Middle frontal gyrus (tissue), 1 donor: ENCODE data around the gene WASF2.
"Not testable (repeated sequence)": the region's sequence is repeated elsewhere in the genome, so short reads cannot be mapped to it uniquely, and the experiment has no call there.

Source experiments
- DNase-seq: peaks from one replicate; pipeline ENCODE4 v3.0.0-alpha.2; 2015; ENCODE audit warnings: low spot score; ENCODE audit errors: extremely low spot score

WASF2 gene

DNA sequence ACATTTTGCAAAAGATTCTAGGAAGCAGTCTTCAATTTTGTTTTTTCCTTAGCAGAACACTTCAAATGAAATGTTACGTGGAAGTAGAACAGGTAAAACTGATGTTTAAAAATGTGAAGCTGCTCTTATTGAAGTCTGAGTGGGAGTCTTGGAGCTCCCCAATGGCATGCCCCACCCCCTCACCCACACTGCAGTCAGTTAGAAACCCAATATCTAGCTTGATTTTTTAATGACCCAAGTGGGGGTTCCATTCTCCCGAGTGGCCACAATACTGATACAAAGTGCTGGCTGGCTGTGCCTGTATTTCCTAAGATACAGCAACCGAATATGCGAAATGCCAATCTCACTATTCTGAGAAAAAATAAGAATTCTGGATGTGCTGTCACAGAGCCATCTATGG, 66.3 kb downstream of the WASF2 start:
- no peak for DNase-seq

DNA sequence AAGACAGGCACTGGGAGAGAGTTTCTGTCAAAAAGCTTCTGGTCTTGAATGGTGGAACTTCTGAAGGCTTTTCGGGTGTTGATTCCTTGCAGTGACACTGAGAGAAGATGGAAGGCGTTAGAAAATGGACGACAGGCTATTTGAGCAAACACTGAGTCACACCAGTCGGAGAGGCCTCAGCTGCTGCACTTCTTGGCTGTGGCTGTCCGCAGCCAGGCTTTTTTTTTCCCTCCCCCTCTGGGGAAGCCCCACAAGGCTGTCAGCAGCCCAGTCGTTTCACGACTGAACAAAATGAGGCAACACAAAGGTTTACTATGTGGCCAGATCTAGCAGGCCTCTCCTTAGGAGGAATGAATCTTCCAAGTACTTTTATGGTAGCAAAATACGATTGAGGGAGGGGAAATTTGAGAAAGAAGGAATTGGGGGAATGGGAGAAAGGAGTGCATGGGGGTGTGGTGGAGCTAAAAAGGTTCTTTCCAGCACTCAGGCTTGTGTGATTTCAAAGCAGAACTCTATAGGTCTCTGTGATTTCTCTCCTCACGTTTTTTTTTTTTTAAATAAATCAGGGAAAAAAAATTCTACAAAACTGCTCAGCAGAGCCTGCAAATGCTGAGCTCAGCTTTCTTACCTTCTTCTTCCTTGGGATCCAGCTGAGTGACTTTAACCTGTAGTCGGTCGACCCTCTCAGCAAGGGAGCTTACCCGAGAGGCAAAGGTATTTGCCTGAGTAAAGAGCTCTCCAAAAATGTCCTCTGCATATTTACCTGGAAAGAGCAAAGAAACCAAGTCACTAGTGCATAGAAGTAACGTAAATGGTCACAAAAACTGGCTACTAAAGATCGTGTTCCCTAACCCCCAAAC, 71.4 kb downstream of the WASF2 start:
- peak; percentile 56 for DNase-seq

DNA sequence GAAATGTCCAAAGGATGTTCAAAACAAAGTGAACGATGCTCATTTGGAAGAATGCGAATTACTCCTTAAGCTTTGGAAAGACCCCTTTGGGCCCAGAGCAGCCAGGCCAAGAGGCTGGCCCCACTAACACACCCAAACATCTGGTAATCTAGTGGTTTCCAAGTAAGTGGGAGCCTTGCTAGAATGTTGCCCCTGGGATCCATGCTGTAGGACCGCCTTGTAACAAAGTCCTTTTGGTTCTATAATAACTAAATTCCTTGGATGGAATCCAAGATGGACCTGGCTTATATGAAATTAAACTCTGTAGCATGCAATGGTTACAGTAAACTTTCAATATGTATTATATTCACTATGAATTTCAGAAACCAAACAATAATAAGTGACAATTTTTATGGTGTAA, 72.3 kb downstream of the WASF2 start:
- no peak for DNase-seq

GRCh38 chr1:27416387-27417111, 73.4 kb downstream of the WASF2 start:
- DNase-seq, result no peak

- no peak for DNase-seq
Measured at GRCh38 chr1:27414091-27414490, 75.9 kb downstream of the WASF2 start.

- no peak for DNase-seq
Measured at GRCh38 chr1:27413004-27413403, 77.0 kb downstream of the WASF2 start.

GRCh38 chr1:27412502-27412901, 77.5 kb downstream of the WASF2 start:
- DNase-seq, result no peak

- no peak for DNase-seq
Measured at GRCh38 chr1:27410709-27411108, 79.3 kb downstream of the WASF2 start.

GRCh38 chr1:27409669-27410068, 80.3 kb downstream of the WASF2 start:
- no peak for DNase-seq

DNA sequence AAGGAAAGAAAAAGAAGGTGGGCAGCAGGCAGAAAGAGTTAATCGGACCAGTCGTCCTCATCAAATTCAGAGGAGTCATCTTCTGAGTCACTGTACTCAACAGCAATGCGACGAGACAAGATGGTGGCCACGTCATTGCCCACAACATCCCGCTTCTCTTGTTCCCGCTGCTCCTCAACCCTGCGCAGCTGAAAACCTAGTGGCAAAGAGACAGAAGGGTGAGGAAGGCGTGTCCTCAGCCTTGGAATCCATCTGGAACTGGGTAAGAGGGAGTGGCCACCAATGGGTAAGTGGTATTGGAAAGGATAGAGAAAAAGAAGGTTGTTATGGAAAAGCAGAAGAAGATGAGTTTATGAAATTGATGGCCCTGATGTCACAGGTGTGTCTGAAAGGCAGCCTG, 81.8 kb downstream of the WASF2 start:
- no peak for DNase-seq

DNA sequence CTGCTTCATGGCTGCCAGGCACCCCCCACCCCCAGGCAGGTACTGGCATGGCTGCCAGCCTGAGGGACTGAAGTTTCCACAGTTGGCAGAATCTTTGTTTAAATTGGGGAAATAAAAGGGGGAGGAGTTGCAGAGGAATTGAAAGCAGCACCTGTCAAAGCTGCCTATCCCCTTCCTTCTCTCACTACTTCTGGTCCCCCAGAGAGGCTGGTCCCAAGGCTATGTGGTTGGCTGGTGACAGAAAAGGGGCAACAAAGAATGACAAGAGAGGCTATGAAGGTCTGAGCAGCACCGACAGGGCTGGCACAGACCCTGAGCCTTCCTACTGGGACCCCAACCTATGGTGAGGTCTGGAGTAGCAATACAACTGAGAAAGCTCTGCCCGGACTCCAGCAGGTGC, 83.2 kb downstream of the WASF2 start:
- DNase-seq, result not testable (repeated sequence)

DNA sequence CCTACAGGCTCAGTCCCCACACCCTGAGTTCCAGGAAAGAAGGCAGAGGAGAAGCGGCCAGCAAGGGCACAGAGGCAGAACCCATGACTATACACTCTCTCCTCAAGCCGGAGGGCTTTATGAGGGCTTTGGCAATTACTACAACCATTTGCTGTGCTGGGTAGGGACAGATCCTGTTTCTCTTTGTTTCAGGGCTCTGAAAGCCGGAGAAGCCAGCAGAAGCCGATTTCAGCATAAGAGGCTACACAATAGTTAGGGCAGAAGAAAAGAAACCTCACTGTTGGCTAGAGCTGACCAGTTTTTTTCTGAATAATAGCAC, 83.6 kb downstream of the WASF2 start:
- no peak for DNase-seq

DNA sequence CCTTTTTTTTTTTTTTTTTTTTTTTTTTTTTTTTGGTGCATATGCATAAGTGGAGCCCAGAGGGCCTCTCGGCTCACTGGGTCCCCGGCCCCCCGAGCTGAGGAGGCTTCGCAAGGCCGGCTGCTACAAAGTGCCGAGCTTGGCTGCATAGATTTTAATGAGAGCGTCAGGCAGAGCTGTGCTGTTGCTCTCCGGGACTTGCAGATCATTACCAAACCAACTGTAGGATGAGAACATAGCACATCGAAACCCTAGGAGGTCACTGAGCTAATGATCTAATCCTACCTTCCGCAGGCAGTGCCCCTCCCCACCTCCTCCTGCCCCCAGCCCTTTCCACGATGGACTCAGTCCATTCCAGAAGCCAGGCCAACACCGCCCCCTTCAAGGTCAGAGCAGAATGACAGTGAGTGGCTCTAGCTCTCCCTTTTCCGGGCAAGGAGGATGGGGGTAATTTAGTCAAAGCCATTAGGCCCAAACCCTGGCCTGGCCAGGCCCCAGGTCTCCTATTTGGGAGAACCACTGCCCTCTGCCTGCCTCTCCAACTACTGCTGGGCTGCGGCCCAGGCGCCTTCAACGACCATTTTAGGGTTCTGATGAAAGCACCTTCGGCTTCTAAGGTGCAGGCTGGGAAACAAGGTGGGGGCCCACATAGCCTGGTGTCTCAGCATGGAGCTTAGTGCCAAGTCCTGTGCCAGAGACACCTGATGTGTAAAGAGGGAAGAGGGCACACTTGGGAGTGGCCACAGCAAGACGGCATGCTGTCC, 84.2 kb downstream of the WASF2 start:
- not testable (repeated sequence) for DNase-seq

DNA sequence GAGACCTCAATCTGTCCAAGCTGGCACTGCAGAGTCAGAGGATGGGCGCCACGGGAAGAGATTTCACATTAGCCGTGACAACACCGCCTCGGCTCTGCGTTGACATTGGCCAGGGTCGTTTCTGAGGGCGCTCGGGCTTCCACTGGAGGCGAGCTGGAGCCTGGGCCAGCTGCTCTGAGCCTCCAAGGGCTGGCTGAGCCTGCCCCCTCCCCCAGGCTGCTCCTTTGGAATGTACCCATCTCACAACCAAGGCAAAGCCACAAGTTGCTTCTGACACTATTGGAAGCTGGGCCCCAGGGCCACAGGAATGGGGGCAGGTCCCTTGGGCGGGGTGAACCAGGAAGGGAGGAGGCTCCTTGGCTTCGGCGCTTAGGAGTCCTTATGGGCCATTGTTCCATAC, 84.9 kb downstream of the WASF2 start:
- no peak for DNase-seq

DNA sequence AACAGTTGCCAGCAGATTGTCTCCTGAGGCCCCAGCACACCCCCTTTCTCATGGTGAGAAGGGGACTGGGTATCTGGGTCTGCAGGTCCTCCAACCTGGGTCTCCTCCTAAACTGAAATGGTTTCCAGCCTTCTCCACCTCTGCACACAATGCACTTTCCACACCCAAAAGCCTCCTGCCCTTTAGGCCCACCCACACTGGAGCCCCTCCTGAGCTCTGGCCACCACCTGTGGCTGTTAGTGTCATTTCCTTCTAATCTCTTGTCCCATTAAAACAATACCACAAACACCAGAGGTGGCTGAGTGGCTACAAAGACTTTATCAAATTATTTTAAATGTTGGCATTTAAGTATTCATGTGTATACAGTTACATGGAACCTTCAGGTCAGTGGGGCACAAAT, 86.0 kb downstream of the WASF2 start:
- DNase-seq, result no peak

DNA sequence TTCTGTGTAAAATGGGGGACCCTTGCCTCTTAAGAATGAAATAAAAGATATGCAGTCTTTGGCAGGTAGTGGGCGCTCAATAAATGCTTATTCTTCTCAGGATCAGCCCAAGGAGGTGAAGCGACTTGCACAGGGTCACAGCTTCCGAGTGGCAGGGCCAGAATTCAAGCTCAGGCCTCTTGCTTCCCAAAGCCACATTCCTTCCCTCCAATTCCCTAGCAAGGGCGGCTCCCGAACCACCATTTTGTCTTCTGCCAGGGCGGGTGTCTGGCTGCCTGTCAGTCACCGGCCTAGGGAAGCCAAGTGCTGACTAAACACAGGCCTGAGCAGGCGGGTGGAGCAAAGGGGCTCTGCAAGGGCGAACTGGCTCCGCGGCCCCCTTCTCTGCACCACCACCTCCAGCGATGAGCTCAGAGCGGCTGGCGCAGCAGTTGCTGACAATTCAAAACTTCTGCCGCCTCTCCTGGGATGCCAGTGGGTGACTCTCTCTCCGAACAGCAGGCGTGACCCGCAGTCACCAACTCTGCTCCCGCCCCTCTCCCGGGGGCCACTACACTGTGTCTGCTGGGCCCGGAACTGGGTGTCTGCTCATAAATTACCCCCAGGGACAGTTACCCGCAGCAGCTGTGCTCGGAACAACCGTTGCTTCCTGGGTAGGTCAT, 86.8 kb downstream of the WASF2 start:
- no peak for DNase-seq

DNA sequence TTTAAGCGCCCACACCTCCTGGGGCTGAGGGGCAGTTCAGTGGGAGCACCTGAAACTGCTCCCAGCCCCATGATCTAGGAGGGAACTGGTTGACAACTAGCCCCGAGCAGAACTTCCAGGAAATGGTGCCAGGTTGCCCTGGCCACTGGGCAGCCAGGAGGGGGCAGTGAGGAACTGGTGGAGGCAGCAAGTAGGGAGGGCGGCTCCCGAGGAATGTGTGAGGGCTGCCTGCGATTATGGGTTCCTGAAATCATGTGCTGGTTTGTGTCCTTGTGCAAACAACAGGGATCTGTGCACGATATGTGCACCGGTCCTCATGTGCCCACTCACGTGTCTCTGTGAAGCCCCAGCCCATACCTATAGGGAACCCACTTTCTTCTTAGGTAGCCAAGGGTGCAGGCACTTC, 87.6 kb downstream of the WASF2 start:
- DNase-seq, result no peak

DNA sequence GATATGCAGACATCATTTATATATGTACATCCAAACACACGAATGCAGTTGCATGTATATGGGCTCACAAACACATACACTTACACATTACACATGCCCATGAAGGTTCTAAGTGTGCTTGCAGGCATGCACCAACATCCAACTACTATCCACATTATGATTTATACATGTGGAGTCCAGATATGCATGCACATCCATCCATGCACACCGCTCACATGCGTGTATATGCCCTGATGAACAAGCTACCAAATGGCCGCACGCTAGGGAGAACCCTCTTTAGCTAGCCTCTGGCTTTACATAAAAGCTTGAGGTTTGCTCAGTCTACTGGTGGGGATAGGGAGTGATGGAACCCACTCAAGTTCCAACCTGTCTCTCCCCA, 89.0 kb downstream of the WASF2 start:
- DNase-seq, result no peak

GRCh38 chr1:27400082-27400962, 89.6 kb downstream of the WASF2 start:
- DNase-seq, result no peak

DNA sequence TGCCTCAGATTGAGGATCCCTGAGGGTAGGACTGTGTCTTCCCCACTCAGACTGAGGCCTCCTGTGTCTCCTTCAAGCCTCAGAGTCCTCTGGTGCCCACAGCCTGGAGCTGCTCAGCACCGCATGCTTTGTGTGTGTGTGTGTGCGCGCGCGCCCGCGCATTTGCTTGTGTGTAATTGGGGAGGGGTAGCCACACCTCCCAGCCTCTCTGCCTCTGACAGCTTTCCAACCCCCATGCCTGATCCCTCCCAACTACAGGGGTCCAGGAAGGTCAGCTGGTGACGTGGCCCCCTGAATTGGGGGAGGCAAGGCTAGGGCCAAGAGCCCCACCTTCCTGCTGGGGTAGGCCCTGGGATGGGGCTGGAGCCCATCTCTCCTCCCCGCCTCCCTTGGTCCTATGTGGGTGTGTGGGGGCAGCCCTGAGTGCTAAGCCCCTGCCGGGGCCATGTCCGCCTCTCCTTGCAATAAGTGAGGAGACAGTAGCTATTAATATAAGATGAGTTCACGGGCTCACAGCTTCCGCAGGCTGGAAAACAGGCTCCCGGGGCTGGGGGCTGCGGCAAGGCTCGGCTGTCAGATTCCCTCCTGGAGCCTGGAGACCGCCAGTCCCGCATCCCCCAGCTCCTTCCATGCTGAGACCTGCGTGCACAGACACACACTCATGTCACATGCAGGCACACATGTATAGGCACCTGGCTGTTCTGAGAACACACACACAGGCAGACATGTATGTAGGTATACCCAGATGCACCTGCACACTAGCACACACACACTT, 90.5 kb downstream of the WASF2 start:
- no peak for DNase-seq
